Natural killer cell treated with Interleukin-12 subunit alpha and Interleukin-12 subunit beta and Interleukin-15 and Interleukin-18, amount 100 ng/mL, for 72 hours (primary cell): ENCODE data around the gene UNC119. TPM values are rescaled to one million over a fixed set of nuclear protein-coding genes. Genes with fewer than 3 reads are reported as not detected.

Source experiments
- ATAC-seq, 2 donors: fragments of 150-1000 bp; cut with Tn5 transposase in 1 of 2; sonication (Bioruptor Pico), chemical (Tn5 transposase) in 1 of 2; 2 replicates each; pipeline ENCODE4 v1.10.0; 2021
- DNase-seq: peaks from one replicate; pipeline ENCODE4 v3.0.0; 2022; ENCODE audit warnings: low spot score
- H3K27ac Mint-ChIP-seq, 2 donors: 1 replicate in 1 of 2; 2 replicates in 1 of 2; pipeline ENCODE4 v1.8.0; 2022; ENCODE audit warnings: mixed read lengths in 2 of 2, mild to moderate bottlenecking in 1 of 2, moderate library complexity in 1 of 2
- H3K27me3 Mint-ChIP-seq, 2 donors: 1 replicate in 1 of 2; 2 replicates in 1 of 2; pipeline ENCODE4 v1.8.0; 2022; ENCODE audit warnings: mixed read lengths in 2 of 2
- H3K36me3 Mint-ChIP-seq: one replicate; pipeline ENCODE4 v1.8.0; 2022; ENCODE audit warnings: mixed read lengths
- H3K4me1 Mint-ChIP-seq, 2 donors: 1 replicate in 1 of 2; 2 replicates in 1 of 2; pipeline ENCODE4 v1.8.0; 2022; ENCODE audit warnings: low read depth in 2 of 2, mixed read lengths in 2 of 2, mild to moderate bottlenecking in 1 of 2
- H3K4me3 Mint-ChIP-seq: one replicate; pipeline ENCODE4 v1.8.0; 2022; ENCODE audit warnings: mixed read lengths
- H3K9me3 Mint-ChIP-seq: 2 replicates; pipeline ENCODE4 v1.8.0; 2022; ENCODE audit warnings: mixed read lengths
- total RNA-seq, 2 donors: library from RNA; stranded (reverse); gene quantifications; one replicate each; pipeline ENCODE4 v1.2.3, GENCODE V29; 2022

UNC119 gene
- total RNA-seq, 2 donors from 2014 or later: 104 to 135 TPM

- H3K9me3 Mint-ChIP-seq: no peaks in the 10 kb centered on the region
- H3K36me3 Mint-ChIP-seq: peaks cover 5% of the 10 kb centered on the region
- no peak for ATAC-seq
- H3K4me1 Mint-ChIP-seq: peaks cover 25 to 32% of the 10 kb centered on the region in 2 donors
- no peaks in the 10 kb centered on the region for H3K27me3 Mint-ChIP-seq
- peak overlapping the region in 1 of 2 donors; percentile 9 for H3K27ac Mint-ChIP-seq
- no peak overlapping the region for H3K4me3 Mint-ChIP-seq
- DNase-seq: no peak
Measured at GRCh38 chr17:28545141-28545503, 7.3 kb downstream of the UNC119 start.

DNA sequence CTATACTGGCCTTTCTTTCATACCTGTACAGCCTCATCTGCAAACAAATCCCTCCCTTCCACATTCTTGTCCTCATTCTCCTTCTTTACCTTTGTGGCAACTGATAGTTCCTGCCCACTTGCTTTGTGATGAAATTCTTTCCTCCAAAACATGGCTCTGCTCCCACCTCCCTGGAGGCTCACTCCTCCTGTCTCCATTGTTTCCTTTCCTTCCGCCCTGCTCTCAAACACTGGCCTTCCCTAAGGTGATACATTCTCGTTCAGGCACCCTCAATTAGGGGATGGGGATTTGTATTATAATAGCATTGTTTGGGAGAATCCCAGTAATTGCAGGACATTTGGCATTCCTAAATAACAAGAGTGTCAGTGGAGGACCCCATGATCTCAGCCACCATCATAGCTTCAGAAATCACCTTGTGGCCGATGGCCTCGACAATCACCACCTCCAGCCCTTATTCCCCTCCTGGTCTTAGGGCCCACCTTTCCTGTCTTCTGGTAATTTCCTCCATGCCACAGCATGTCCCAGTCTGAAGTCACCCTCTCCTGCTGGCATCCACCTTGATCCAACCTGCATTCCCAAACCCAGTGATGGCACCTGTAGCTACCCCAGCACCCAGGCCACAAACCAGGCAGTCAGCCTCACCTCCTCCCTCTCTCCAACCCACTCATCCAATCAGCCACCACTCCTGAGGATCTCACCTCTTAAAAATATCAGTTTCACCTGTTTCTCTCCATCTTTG, 7.9 kb downstream of the UNC119 start:
- Mint-ChIP-seq H3K27me3 (no peaks in the 10 kb centered on the region), H3K27ac (no peak overlapping the region), H3K4me3 (no peak overlapping the region), H3K4me1 (peaks cover 20 to 27% of the 10 kb centered on the region in 2 donors), H3K36me3 (peaks cover 5% of the 10 kb centered on the region), H3K9me3 (no peaks in the 10 kb centered on the region)
- no peak for ATAC-seq
- DNase-seq: peak; percentile 32

GRCh38 chr17:28541439-28541838, 11.0 kb downstream of the UNC119 start:
- Mint-ChIP-seq H3K27me3 (no peaks in the 10 kb centered on the region), H3K4me3 (no peak overlapping the region), H3K9me3 (no peaks in the 10 kb centered on the region), H3K36me3 (no peaks in the 10 kb centered on the region), H3K27ac (no peak overlapping the region), H3K4me1 (peaks cover 0 to 5% of the 10 kb centered on the region in 2 donors)
- no peak for DNase-seq
- no peak for ATAC-seq

GRCh38 chr17:28540231-28540630, 12.2 kb downstream of the UNC119 start:
- no peak for ATAC-seq
- no peak overlapping the region for H3K4me3 Mint-ChIP-seq
- H3K27ac Mint-ChIP-seq: no peak overlapping the region

GRCh38 chr17:28538296-28538895, 14.0 kb downstream of the UNC119 start:
- no peaks in the 10 kb centered on the region for H3K9me3 Mint-ChIP-seq
- peak overlapping the region in 1 of 2 donors; percentile 39 for H3K27ac Mint-ChIP-seq
- H3K4me3 Mint-ChIP-seq: no peak overlapping the region
- H3K36me3 Mint-ChIP-seq: no peaks in the 10 kb centered on the region
- H3K4me1 Mint-ChIP-seq: no peaks in the 10 kb centered on the region
- ATAC-seq (no peak), DNase-seq (no peak)
- no peaks in the 10 kb centered on the region for H3K27me3 Mint-ChIP-seq

More at GRCh38 chr17:28540231-28540630, 12.2 kb downstream of the UNC119 start:
- Mint-ChIP-seq H3K9me3 (no peaks in the 10 kb centered on the region), H3K27me3 (no peaks in the 10 kb centered on the region), H3K4me1 (peaks cover 0 to 5% of the 10 kb centered on the region in 2 donors), H3K36me3 (no peaks in the 10 kb centered on the region)
- DNase-seq: no peak

DNA sequence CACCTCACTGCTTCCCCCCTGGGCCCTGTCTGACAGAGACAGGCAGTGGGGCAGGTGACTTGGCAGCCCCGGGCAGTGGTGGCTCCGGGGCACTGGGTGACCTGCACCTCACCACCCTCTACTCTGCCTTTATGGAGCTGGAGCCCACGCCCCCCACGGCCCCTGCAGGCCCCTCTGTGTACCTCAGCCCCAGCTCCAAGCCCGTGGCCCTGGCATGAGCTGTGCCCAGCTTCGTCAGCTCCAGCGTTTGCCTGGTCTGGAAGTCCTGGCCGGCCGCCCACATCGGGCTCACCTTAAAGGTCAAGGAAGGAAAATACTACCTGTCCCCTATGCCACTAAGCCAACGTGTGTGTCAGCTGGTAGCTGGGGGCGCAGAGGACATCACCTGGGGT, 15.2 kb downstream of the UNC119 start:
- Mint-ChIP-seq H3K36me3 (no peaks in the 10 kb centered on the region), H3K27ac (no peak overlapping the region)
- no peak for ATAC-seq

GRCh38 chr17:28536532-28537218, 15.7 kb downstream of the UNC119 start:
- ATAC-seq (no peak), DNase-seq (no peak)
- no peaks in the 10 kb centered on the region for H3K27me3 Mint-ChIP-seq
- no peaks in the 10 kb centered on the region for H3K9me3 Mint-ChIP-seq
- H3K4me1 Mint-ChIP-seq: no peaks in the 10 kb centered on the region
- no peak overlapping the region for H3K27ac Mint-ChIP-seq
- no peaks in the 10 kb centered on the region for H3K36me3 Mint-ChIP-seq
- H3K4me3 Mint-ChIP-seq: no peak overlapping the region

More for the DNA sequence above, 15.2 kb downstream of the UNC119 start:
- Mint-ChIP-seq H3K4me3 (no peak overlapping the region), H3K4me1 (no peaks in the 10 kb centered on the region), H3K9me3 (no peaks in the 10 kb centered on the region), H3K27me3 (no peaks in the 10 kb centered on the region)
- DNase-seq: no peak

GRCh38 chr17:28534740-28535375, 17.6 kb downstream of the UNC119 start:
- DNase-seq (no peak), ATAC-seq (no peak)
- H3K36me3 Mint-ChIP-seq: no peaks in the 10 kb centered on the region
- no peak overlapping the region for H3K27ac Mint-ChIP-seq
- no peaks in the 10 kb centered on the region for H3K27me3 Mint-ChIP-seq
- no peak overlapping the region for H3K4me3 Mint-ChIP-seq
- no peaks in the 10 kb centered on the region for H3K9me3 Mint-ChIP-seq
- H3K4me1 Mint-ChIP-seq: no peaks in the 10 kb centered on the region

- Mint-ChIP-seq H3K9me3 (no peaks in the 10 kb centered on the region), H3K4me1 (no peaks in the 10 kb centered on the region), H3K4me3 (no peak overlapping the region), H3K27ac (no peak overlapping the region), H3K27me3 (no peaks in the 10 kb centered on the region), H3K36me3 (no peaks in the 10 kb centered on the region)
- DNase-seq (no peak), ATAC-seq (no peak)
Measured at GRCh38 chr17:28533091-28533807, 19.2 kb downstream of the UNC119 start.

- DNase-seq (no peak), ATAC-seq (no peak)
- H3K27me3 Mint-ChIP-seq: no peaks in the 10 kb centered on the region
- H3K36me3 Mint-ChIP-seq: no peaks in the 10 kb centered on the region
- no peak overlapping the region for H3K4me3 Mint-ChIP-seq
- no peak overlapping the region for H3K27ac Mint-ChIP-seq
- H3K9me3 Mint-ChIP-seq: no peaks in the 10 kb centered on the region
- no peaks in the 10 kb centered on the region for H3K4me1 Mint-ChIP-seq
Measured at GRCh38 chr17:28532050-28532960, 20.1 kb downstream of the UNC119 start.

DNA sequence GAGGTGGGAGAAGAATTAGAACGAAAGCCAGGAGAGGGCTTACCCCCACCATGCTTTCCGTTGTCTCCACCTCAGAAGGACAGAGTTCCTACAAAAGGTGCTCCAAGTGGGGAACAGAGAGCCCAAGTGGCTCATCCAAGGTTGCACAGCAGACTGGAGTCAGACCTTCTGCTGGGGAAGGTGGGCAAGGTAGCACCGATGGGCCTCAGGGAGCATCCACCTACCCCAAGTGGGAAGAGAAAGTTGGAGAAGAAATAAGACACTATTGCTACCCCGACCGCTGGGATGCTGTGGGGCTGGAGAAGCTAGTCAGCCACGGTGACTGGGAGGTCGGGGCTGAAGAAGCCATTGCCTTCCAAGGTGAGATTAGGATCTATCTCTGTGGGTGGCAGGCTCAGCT, 21.5 kb downstream of the UNC119 start:
- H3K9me3 Mint-ChIP-seq: no peaks in the 10 kb centered on the region
- no peak overlapping the region for H3K4me3 Mint-ChIP-seq
- H3K36me3 Mint-ChIP-seq: no peaks in the 10 kb centered on the region
- H3K4me1 Mint-ChIP-seq: no peaks in the 10 kb centered on the region
- H3K27me3 Mint-ChIP-seq: no peaks in the 10 kb centered on the region
- no peak overlapping the region for H3K27ac Mint-ChIP-seq
- ATAC-seq: no peak
- no peak for DNase-seq

DNA sequence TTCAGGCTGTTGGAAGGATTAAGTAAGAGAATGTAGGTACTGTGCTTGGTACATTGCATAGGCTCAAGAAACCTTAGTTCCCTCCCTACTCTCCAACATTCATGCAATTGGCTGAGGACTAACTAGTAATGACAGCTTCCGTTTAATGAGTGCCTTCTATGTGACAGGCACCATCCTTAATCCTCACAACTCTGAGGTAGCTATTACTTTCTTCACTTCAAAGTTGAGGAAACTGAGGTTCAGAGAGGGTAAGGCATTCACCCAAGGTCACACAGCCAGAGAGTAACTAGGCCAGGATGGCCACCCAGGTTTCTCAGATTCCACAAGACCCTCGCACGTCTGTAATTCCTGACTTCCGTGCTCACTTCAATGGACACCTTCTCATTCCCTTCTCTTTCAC, 22.2 kb downstream of the UNC119 start:
- no peaks in the 10 kb centered on the region for H3K9me3 Mint-ChIP-seq
- H3K4me3 Mint-ChIP-seq: no peak overlapping the region
- no peaks in the 10 kb centered on the region for H3K36me3 Mint-ChIP-seq
- H3K4me1 Mint-ChIP-seq: no peaks in the 10 kb centered on the region
- H3K27ac Mint-ChIP-seq: no peak overlapping the region
- DNase-seq (no peak), ATAC-seq (no peak)
- H3K27me3 Mint-ChIP-seq: no peaks in the 10 kb centered on the region

DNA sequence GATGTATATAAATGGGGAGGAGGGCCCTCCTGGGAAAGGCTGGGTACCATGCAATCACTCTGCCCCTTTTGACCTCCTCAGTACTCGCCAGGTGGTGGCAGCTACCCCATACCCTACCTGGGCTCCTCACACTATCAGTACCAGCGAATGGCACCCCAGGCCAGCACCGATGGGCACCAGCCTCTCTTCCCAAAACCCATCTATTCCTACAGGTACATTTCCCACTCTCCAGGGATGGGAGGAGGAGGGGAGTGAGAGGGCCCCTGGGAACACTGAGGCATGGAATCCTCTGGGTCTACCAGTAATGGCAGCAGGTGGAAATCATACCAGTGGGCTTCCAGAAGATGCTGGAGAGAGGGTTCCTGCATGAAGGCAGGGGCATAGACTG, 23.4 kb downstream of the UNC119 start:
- DNase-seq: no peak
- H3K4me1 Mint-ChIP-seq: no peaks in the 10 kb centered on the region
- ATAC-seq: no peak
- H3K27me3 Mint-ChIP-seq: no peaks in the 10 kb centered on the region
- no peak overlapping the region for H3K27ac Mint-ChIP-seq
- H3K36me3 Mint-ChIP-seq: no peaks in the 10 kb centered on the region
- no peaks in the 10 kb centered on the region for H3K9me3 Mint-ChIP-seq
- no peak overlapping the region for H3K4me3 Mint-ChIP-seq
